GM08714 (cell line): ENCODE data around the gene TSEN54.
"Not testable (repeated sequence)": the region's sequence is repeated elsewhere in the genome, so short reads cannot be mapped to it uniquely, and the experiment has no call there.

Experiments used
- H3K4me3 ChIP-seq: fragments of 200-500 bp; sonication (Bioruptor generic); 2 replicates; pipeline ENCODE4 v1.5.1; 2014; ENCODE audit warnings: mild to moderate bottlenecking, low read length, inconsistent platforms
- ZNF274 ChIP-seq: IDR thresholded peaks from 2 replicates; pipeline ENCODE4 v1.6.1; 2012; ENCODE audit warnings: mild to moderate bottlenecking, low read depth, low read length

TSEN54 gene

GRCh38 chr17:75516255-75516618, at the start of gene TSEN54:
TSEN54 (plus strand) TSS chr17:75516528; CDS start chr17:75516561, 33 bp downstream.
- no peak for TF ChIP-seq ZNF274

GRCh38 chr17:75468291-75468754, 48.0 kb upstream of the TSEN54 start:
- TF ChIP-seq ZNF274 = no peak

More at GRCh38 chr17:75516255-75516618, at the start of gene TSEN54:
- peak within 1 kb of the TSS; percentile 79 for H3K4me3 ChIP-seq

GRCh38 chr17:75468779-75469373, 47.5 kb upstream of the TSEN54 start:
- no peak overlapping the region for H3K4me3 ChIP-seq
- no peak for TF ChIP-seq ZNF274

More at GRCh38 chr17:75468291-75468754, 48.0 kb upstream of the TSEN54 start:
- no peak overlapping the region for H3K4me3 ChIP-seq

GRCh38 chr17:75471207-75471606, 45.1 kb upstream of the TSEN54 start:
- no peak overlapping the region for H3K4me3 ChIP-seq
- TF ChIP-seq ZNF274 = no peak

- H3K4me3 ChIP-seq = no peak overlapping the region
- no peak for TF ChIP-seq ZNF274
Measured at GRCh38 chr17:75472119-75472518, 44.2 kb upstream of the TSEN54 start.

- H3K4me3 ChIP-seq = no peak overlapping the region
- TF ChIP-seq ZNF274 = no peak
Measured at GRCh38 chr17:75473246-75473645, 43.1 kb upstream of the TSEN54 start.

GRCh38 chr17:75474736-75475135, 41.6 kb upstream of the TSEN54 start:
- no peak overlapping the region for H3K4me3 ChIP-seq
- TF ChIP-seq ZNF274 = no peak

GRCh38 chr17:75475144-75475835, 41.0 kb upstream of the TSEN54 start:
- H3K4me3 ChIP-seq = no peak overlapping the region

GRCh38 chr17:75475851-75476250, 40.5 kb upstream of the TSEN54 start:
- H3K4me3 ChIP-seq = no peak overlapping the region
- no peak for TF ChIP-seq ZNF274

More at GRCh38 chr17:75475144-75475835, 41.0 kb upstream of the TSEN54 start:
- TF ChIP-seq ZNF274 = no peak

GRCh38 chr17:75476271-75476671, 40.1 kb upstream of the TSEN54 start:
- H3K4me3 ChIP-seq = no peak overlapping the region
- no peak for TF ChIP-seq ZNF274

GRCh38 chr17:75476752-75477489, 39.4 kb upstream of the TSEN54 start:
- H3K4me3 ChIP-seq = no peak overlapping the region
- no peak for TF ChIP-seq ZNF274

- H3K4me3 ChIP-seq = not testable (repeated sequence)
Measured at GRCh38 chr17:75477490-75477862, 38.9 kb upstream of the TSEN54 start.

- TF ChIP-seq ZNF274 = no peak
- no peak overlapping the region for H3K4me3 ChIP-seq
Measured at GRCh38 chr17:75478508-75478907, 37.8 kb upstream of the TSEN54 start.

GRCh38 chr17:75480281-75480680, 36.0 kb upstream of the TSEN54 start:
- TF ChIP-seq ZNF274 = no peak
- H3K4me3 ChIP-seq = no peak overlapping the region

- no peak for TF ChIP-seq ZNF274
- no peak overlapping the region for H3K4me3 ChIP-seq
Measured at GRCh38 chr17:75481194-75482068, 34.9 kb upstream of the TSEN54 start.
